ENCODE data around the gene TMEM120B. TPM values are rescaled to one million over a fixed set of nuclear protein-coding genes. Genes with fewer than 3 reads are reported as not detected.
A peak's percentile ranks its signal among the peaks of the same experiment; 100 is the strongest.
"Not testable (repeated sequence)": the region's sequence is repeated elsewhere in the genome, so short reads cannot be mapped to it uniquely, and the experiment has no call there.

TMEM120B gene
- total RNA-seq, 4 donors from 2014 or later: 1.9 to 19.9 (median 4.5) TPM

GRCh38 chr12:121713793-121714192, 1.2 kb downstream of the TMEM120B start:
- Histone ChIP-seq H3K36me3 (no peaks in the 10 kb centered on the region), H3K27me3 (no peaks in the 10 kb centered on the region), H3K4me3 (peak overlapping the region in 1 of 4 donors; percentile 69), H3K27ac (peak overlapping the region in 3 of 4 donors; percentile 87 to 92 (median 90)), H3K9me3 (no peaks in the 10 kb centered on the region), H3K4me1 (peaks cover 9 to 20% (median 18%) of the 10 kb centered on the region in 4 donors)
- intact Hi-C loops (cut with DNase I; ENCODE audit: low total_unique reads) (no loop called here), in situ Hi-C loops (cut with MboI; ENCODE audit: low pct_ligation_motif_present in 1 of 4, low pct_unique_long_range_greater_than_20kb in 1 of 4, low sequenced_read_pairs in 3 of 4) (no loop called here)
- 66% methylated on average over 6 of the region's 6 CpGs; no CpG with 5 or more reads in 1 of the 2 donors for WGBS, 2 donors (ENCODE audit: low coverage in 1 of 2)
- no peak for DNase-seq
- TF ChIP-seq EP300 (IDR thresholded peaks at IDR 0.05; ENCODE audit: low read depth): no peak
- TF ChIP-seq, protein P1, sequence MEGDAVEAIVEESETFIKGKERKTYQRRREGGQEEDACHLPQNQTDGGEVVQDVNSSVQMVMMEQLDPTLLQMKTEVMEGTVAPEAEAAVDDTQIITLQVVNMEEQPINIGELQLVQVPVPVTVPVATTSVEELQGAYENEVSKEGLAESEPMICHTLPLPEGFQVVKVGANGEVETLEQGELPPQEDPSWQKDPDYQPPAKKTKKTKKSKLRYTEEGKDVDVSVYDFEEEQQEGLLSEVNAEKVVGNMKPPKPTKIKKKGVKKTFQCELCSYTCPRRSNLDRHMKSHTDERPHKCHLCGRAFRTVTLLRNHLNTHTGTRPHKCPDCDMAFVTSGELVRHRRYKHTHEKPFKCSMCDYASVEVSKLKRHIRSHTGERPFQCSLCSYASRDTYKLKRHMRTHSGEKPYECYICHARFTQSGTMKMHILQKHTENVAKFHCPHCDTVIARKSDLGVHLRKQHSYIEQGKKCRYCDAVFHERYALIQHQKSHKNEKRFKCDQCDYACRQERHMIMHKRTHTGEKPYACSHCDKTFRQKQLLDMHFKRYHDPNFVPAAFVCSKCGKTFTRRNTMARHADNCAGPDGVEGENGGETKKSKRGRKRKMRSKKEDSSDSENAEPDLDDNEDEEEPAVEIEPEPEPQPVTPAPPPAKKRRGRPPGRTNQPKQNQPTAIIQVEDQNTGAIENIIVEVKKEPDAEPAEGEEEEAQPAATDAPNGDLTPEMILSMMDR (IDR thresholded peaks at IDR 0.05): no peak
- TF ChIP-seq POLR2AphosphoS5 (IDR thresholded peaks at IDR 0.05): no peak
- no peak for TF ChIP-seq POLR2A (IDR thresholded peaks at IDR 0.05)

DNA sequence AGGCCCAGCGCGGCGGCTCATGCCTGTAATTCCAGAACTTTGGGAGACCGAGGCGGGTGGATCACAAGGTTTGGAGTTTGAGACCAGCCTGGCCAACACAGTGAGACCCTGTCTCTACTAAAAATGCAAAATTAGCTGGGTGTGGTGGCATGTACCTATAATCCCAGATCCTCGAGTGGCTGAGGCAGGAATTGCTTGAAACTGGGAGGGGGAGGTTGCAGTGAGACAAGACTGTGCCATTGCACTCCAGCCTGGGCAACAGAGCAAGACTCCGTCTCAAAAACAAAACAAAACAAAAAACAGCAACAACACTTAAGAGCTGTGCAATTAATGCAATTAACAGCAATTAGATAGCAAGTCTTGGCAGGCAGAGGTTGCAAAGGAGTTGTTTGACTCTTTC, 2.5 kb downstream of the TMEM120B start:
- H3K27me3 ChIP-seq; DNase-seq; intact Hi-C loops (cut with DNase I; ENCODE audit: low total_unique reads); in situ Hi-C loops (cut with MboI; ENCODE audit: low pct_ligation_motif_present in 1 of 4, low pct_unique_long_range_greater_than_20kb in 1 of 4, low sequenced_read_pairs in 3 of 4); H3K4me3 ChIP-seq; H3K36me3 ChIP-seq; H3K27ac ChIP-seq; H3K9me3 ChIP-seq: not testable (repeated sequence)
- whole genome bisulfite sequencing, 2 donors (ENCODE audit: low coverage in 1 of 2): 99 to 100% methylated on average over 1 to 7 of the region's 7 CpGs
- H3K4me1 ChIP-seq: peaks cover 9 to 20% (median 18%) of the 10 kb centered on the region in 4 donors

- H3K9me3 ChIP-seq: no peaks in the 10 kb centered on the region
- H3K4me3 ChIP-seq: no peak overlapping the region
- 72 to 100% methylated on average over 2 to 6 of the region's 6 CpGs for WGBS, 2 donors (ENCODE audit: low coverage in 1 of 2)
- in situ Hi-C loops (cut with MboI; ENCODE audit: low pct_ligation_motif_present in 1 of 4, low pct_unique_long_range_greater_than_20kb in 1 of 4, low sequenced_read_pairs in 3 of 4) (no loop called here), intact Hi-C loops (cut with DNase I; ENCODE audit: low total_unique reads) (no loop called here)
- H3K27me3 ChIP-seq: no peaks in the 10 kb centered on the region
- no peak for DNase-seq
- H3K27ac ChIP-seq: no peak overlapping the region
- H3K4me1 ChIP-seq: peaks cover 9 to 20% (median 18%) of the 10 kb centered on the region in 4 donors
- H3K36me3 ChIP-seq: no peaks in the 10 kb centered on the region
- no peak for TF ChIP-seq POLR2AphosphoS5 (IDR thresholded peaks at IDR 0.05)
- TF ChIP-seq EP300 (IDR thresholded peaks at IDR 0.05; ENCODE audit: low read depth): no peak
- TF ChIP-seq, protein P1 (IDR thresholded peaks at IDR 0.05): no peak
These were observed 3.4 kb downstream of the TMEM120B start for GRCh38 chr12:121715862-121716435.

GRCh38 chr12:121717041-121717699, 4.6 kb downstream of the TMEM120B start:
- Histone ChIP-seq H3K27me3 (no peaks in the 10 kb centered on the region), H3K4me1 (peaks cover 9 to 11% (median 10%) of the 10 kb centered on the region in 4 donors), H3K36me3 (no peaks in the 10 kb centered on the region), H3K4me3 (no peak overlapping the region), H3K27ac (no peak overlapping the region), H3K9me3 (no peaks in the 10 kb centered on the region)
- in situ Hi-C loops (cut with MboI; ENCODE audit: low pct_ligation_motif_present in 1 of 4, low pct_unique_long_range_greater_than_20kb in 1 of 4, low sequenced_read_pairs in 3 of 4): no loop called here
- intact Hi-C loops (cut with DNase I; ENCODE audit: low total_unique reads): no loop called here
- TF ChIP-seq EP300 (IDR thresholded peaks at IDR 0.05; ENCODE audit: low read depth) (no peak), POLR2AphosphoS5 (IDR thresholded peaks at IDR 0.05) (no peak)
- DNase-seq: no peak
- 70 to 87% methylated on average over 2 to 10 of the region's 10 CpGs for WGBS, 2 donors (ENCODE audit: low coverage in 1 of 2)

DNA sequence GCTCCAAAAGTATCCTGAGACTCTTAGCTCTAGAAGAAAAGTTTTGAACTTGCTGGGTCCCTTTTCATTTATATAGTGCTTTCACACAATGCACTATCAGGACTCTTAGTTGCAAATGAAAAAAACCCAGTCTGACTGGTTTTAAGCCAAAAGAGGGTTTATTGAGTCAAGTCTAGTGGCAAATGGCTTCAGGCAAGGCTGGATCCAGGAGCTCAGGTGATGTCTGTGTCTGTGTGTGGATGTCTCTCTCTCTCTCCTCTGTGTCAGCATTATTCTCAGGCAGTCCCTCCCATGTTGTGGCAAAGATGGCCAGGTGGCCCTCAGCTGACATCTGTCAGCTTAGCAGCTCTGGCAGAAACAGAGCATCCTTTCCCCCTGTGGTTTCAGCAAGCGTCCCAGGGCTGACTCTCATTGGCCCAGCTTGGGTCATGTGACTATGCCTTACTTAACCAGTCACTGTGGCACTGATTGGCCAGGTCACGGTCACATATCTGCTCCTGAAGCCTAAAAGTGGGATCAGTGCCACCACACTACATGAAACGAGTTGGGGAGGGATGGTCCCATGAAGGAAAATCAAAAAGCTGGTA, 6.2 kb downstream of the TMEM120B start:
- Histone ChIP-seq H3K9me3 (no peaks in the 10 kb centered on the region), H3K36me3 (no peaks in the 10 kb centered on the region), H3K4me1 (peaks cover 1 to 3% (median 2%) of the 10 kb centered on the region in 4 donors), H3K27me3 (no peaks in the 10 kb centered on the region), H3K4me3 (no peak overlapping the region), H3K27ac (no peak overlapping the region)
- in situ Hi-C loops (cut with MboI; ENCODE audit: low pct_ligation_motif_present in 1 of 4, low pct_unique_long_range_greater_than_20kb in 1 of 4, low sequenced_read_pairs in 3 of 4) (no loop called here), intact Hi-C loops (cut with DNase I; ENCODE audit: low total_unique reads) (no loop called here)
- TF ChIP-seq, protein P1 (IDR thresholded peaks at IDR 0.05): no peak
- no peak for TF ChIP-seq POLR2AphosphoS5 (IDR thresholded peaks at IDR 0.05)
- no peak for TF ChIP-seq POLR2A (IDR thresholded peaks at IDR 0.05)
- TF ChIP-seq EP300 (IDR thresholded peaks at IDR 0.05; ENCODE audit: low read depth): no peak
- DNase-seq: no peak
- WGBS, 2 donors (ENCODE audit: low coverage in 1 of 2): 89% methylated on average over 3 of the region's 3 CpGs; no CpG with 5 or more reads in 1 of the 2 donors

Measured in transverse colon (tissue), 4 donors.